Fibroblast of peridontal ligament (primary cell): Measurements from ENCODE around the gene GABBR2.

Experiments
- DNase-seq: peaks from one replicate; pipeline ENCODE4 v3.0.0-alpha.2; 2010; ENCODE audit errors: extremely low read depth

The GABBR2 gene

DNA sequence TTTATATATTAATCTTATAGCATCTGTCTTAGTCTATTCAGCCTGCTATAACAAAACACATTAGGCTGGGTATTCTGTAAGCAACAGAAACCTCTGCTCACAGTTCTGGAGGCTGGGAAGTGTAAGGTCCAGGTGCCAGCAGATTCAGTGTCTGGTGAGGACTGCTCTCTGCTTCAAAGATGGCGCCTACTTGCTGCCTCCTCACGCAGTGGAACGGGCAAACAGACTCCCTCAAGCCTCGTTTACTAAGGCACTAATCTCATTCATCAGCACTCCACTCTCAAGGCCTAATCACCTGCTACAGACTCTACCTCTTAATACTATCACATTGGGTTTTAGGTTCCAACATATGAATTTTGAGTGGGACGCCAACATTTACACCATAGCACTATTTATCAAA lies 448.1 kb downstream of the GABBR2 start:
- DNase-seq, result no peak

DNA sequence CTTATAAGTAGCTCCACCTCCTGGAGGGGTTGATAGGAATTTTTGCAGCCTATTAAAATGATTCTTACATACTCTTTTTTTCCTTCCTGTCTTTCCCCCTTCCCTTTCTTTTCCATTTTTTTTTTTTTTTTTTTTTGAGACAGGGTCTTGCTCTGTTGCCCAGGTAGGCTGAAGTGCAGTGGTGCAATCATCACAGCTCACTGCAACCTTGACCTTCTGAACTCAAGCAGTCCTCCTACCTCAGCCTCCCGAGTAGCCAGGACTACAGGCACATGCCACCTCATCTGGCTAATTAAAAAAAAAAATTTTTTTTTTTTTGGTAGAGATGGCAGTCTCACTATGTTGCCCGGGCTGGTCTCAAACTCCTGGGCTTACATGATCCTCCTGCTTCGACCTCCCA lies 448.9 kb downstream of the GABBR2 start:
- DNase-seq, result no peak

DNA sequence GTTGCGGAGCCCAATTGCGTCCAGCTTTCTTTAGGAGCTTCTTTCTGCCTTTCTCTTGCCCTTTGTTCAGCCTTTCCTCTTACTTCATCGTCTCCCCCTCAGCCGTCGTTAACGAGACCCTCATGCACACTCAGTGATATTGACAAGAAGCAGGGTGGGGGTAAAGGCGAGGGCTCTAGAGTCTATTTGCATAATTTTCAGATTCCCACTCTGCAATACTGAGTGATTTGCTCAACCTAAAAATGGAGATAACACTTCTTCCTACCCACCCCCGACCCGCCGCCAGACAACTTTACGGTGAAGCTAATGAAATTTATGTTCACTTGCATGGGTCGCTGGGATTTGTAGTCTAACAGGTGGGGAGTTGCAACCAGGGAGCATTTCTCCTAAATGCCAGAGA lies 452.0 kb downstream of the GABBR2 start:
- no peak for DNase-seq

DNA sequence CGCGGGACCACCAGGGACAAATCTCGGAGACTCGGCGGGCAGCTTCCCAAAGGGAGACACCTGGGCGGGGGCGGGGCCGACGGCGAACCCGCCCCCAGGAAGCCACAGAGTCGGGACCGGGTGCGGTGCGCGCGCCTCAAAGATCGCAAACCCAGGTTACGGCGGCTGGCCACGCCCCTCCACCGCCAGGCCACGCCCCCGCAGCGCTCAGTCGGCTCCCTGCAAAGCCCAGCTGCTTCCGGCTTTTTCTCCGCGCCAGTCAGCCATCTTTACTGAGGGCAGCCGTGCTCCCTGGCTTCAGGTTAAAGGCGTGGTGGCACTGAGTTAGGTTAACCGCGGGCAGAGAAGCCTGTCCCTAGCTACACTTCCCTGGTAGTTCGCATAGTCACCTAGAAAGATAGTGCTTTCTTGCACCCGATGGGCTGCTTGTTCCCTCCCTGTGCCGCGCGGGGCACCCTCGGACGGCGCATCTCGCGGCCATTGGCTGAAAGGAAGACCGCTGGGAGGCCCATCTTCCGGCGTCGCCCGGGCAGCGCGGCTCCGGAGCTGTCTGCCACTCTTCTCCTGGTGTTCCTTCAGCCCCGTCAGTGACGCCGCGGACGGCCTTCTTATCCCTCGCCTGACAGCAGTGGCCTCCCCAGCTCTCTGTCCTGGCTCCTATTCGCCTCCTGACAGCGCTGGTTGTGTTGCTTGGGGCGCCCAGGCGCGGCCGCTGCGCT lies 453.0 kb downstream of the GABBR2 start, which contains the start of gene TBC1D2:
Gene TBC1D2, minus strand, starts transcription at position 72 of the 719 bp plus-strand sequence. CDS start 108 bp downstream, outside the sequence.
- peak; percentile 91 for DNase-seq

DNA sequence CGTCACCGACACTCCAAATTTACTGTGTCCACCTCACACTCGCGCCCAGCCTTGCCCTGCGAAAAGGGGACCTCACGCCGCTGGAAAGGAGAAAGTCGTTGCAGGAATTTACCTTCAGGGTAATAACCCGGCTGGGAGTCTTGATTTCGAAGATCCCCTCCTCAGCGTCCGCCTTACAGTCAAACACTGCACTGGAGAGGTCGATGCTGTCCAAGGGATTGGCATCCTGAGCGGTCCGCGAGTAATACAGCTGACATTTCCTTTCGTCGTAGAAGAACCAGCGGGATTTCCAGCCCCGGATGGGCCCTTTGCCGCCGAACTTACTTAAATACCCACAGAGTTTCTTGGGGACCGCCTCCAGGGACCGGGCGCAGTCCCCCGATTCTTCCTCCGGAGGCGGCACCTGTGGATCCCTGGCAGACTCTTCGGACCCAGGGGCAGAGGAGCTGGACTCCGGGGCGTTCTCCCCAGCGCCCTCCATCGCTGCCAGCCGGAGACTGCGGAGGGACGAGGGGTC lies 453.6 kb downstream of the GABBR2 start:
- peak; percentile 53 for DNase-seq

DNA sequence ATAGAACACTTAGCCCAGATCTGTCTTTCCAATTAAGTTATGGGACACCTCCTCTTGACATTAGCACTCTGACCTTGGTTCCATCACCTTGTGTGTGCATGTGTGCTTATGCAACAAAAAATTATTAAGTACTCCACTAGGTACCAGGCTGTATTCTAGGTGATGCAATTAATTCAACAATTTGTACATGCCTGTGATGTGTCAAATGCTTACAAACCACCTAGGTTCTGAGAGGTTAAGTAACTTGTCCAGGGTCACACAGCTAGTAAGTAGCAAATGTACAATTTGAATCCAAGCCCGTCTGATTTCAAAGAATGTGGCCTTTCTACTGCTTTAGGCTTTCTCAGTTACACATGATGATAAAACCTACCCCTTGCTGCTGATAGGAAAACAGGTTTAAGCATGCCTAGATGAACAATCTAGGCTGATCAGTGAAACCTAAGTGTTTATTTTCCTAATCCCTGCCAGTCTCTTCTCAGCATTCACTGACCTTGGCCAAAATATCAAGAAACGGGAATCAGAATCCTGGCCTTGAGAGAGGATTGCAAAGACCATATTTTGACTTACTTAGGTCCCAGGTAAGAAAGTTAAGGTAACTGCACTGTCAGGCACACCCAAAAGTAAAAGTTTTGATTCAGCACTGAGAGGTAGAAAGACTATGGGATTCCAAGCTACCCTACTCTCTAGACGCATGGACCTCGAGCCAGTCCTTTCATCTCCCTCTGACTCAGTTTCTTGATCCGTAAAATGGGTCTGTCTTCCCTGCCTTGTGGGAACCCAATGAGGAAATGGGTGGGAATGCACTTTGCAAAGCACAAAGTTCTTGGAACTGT lies 454.3 kb downstream of the GABBR2 start:
- DNase-seq, result peak; percentile 8

DNA sequence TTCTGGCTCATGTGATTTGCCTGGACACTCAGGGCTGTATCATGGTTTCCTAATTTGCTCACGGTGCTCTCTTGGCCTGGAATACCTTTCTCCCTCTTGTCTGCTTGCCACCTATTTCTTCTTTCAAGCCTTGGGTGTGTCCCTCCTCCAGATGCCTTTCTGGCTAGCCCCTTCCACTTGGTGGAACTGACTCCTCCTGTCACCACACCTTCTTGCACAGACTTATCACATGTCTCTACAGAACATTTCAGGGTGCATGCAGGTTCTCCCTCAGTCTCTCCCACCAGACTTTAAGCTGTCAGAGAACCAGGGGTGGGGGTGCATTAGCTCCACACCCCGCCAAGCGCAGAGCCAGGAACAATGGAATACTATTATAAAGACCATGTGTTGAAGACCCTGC lies 455.2 kb downstream of the GABBR2 start:
- DNase-seq, result no peak

DNA sequence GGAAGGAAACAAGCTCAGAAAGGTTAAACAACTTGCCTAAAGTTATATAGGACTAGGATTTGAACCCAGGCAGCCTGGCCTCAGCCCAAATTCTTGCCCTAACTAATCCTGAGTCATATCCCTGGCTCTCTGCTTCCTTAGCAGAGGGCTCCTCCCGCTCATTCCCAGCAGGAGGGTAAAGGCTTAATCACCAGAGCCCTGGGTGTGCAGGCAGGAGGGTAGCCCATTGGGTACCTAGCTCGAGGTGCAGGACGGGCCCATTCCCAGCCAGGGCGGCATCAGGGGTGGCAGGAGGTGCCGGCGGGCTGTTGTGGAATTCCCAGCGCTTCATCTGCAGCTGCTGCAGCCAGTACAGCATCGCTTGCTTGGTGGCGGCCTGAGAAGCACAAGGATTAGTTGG lies 457.2 kb downstream of the GABBR2 start:
- peak; percentile 52 for DNase-seq

DNA sequence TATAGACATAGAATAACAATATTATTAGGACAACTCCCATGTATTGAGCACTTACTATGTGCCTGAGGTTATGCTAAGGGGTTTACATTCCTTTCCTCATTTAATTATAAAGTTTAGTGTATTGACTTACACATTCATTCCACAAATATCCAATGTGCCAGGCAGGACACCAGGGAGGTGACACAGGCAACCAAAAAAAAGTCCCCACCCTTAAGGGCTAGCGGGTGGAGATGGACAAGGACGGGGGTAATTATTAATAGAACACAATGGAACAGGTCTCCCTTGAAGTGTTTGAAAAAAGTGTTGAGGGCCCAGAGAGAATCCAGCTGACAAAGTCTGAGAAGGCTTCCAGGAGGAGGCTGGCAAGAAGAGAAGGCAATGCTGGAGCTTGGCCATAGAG lies 459.0 kb downstream of the GABBR2 start:
- no peak for DNase-seq

DNA sequence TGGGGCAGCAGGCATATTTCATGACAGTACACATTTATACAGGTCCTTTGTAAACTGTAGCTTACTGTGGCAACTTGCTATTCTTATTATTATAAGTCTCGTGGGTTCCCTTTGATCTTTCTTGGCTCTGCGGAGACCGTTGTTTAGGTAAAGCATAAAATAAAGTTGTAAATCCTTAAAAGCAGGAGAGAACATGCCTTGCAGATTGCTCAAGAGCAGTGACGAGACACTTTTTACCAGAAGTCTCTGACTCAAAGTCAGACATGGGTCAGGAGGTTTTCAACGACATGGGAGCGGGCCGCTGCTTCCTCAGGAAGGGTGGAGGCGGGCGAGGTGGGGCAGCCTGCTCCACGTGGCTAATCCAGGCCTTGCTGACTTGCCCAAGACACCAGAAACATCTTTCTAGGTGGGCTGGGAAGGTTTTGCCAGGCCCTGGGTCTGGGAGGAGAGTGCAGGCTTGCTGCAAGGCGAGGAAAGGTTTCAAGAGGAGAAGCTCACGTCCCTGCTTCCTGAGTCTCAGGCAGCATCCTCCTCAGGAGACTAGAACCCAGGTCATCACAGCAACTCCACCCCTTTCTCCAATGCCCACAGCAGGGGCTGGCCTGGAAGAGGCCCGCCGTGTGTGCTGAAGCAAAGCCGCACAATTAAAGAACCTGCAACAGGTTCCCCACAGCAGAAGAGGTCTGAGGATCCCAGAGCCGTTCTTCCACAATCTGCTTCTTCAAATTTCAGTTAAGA lies 459.8 kb downstream of the GABBR2 start:
- DNase-seq, result peak; percentile 86

DNA sequence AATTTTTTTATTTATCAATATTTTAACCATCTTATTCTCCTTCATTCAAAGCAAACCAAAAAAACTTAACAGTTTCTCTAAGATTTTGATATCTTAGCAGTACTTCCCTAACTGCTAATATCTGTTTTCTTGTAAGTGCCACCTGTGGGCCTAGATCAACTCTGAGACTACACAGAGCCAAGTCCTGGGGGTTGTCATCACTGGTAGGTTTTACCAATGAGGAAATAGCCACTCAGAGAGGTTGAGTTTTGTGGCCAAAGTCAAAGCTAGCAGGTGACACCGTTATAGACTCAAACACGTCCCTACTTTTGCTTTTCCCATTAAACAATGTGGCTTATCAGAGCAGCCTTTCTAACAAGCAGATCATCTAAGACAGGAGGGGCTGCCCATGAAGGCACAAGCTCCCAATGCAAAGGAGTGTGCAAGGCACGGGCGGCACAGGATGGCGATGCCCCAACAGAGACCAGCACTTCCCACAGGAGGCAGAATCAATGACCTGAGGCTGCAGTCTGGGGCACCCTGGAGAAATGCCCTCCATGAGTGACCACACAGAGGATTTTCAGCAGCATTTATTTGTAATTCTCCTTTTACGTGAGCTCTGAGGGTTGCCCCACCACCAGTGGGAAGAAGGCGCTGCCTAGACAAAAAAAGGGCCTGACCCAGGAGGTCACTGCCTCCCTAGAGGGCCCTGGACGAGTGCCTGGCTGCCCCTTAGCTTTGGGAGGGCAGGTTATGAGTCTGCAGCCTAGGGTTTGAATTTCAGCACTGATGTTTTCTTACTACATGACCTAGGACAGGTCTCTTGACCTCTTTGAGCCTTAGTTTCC lies 460.7 kb downstream of the GABBR2 start:
- no peak for DNase-seq

DNA sequence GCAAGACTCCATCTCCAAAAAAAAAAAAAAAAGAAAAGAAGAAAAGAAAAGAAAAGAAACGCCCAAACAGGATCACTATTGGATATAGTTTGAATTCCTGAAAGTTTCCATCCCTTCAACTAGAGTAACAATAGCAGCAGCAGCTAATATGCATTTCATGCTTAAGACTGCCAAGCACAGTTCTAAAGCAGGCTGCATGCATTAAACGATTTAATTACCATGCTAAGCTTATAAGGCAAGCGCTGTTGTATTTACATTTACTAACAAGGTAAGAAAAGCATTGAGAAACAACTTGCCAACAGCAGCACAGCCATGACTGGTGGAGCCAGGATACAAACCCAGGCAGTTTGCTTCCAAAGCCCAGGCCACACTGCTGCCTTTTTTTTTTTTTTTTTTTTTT lies 466.3 kb downstream of the GABBR2 start:
- no peak for DNase-seq

DNA sequence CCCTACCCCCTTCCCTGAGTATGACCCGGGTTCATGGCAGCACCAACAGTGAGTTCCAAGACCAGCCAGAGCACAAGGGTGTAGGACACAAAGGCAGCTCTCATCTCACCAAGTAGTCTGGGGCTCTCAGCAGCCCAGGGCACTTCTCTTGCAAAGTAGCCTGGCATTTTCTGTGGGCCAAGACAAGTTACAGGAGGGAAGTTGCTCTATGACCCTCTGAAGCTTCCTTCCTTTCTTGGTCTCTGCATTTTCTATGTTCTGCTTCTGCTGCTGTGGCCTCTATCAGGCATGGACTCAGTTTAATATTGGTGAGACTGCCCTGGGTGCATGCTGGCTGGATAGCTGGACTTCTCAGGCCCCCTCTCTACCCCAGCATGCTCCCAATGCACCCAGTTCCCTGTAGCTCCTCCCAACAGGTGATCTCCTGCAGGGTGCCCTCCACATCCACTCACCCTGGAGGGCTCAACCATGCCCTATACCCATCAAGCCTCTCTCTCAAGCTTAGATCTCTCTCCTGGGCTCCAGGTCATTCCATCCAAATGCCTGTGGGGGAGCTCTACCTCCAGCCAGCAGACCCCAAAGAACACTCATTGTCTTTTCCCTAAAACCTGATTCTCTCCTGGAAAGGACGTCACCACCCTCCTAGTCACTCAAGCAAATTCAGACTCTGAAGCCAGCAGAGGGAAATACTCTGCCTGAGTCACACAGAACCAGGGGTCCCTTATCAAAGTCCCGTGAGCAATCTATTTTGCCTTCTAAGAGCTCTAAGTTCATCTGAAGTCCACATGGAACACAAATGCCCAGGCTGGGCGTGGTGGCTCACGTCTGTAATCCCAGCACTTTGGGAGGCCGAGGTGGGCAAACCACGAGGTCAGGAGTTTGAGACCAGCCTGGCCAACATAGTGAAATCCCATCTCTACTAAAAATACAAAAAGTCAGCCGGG lies 467.1 kb downstream of the GABBR2 start:
- DNase-seq, result no peak

DNA sequence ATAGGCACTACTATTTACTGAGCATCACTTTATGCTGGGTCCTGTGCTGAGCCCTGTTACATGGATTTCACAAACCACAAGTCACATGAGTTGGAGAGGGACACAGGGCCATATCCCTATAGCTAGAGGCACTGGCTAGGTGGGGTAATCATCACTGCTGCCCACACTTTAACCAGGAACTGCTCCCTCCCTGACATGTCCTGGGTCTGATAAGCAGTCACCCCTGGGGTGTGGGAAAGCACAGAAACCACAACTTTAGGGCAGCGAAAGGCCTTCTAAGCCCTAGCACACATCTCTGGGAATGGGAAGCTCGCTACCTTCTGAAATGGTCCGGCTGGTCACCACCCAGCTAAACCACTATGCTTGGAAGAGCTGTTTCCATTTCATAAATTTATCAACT lies 468.3 kb downstream of the GABBR2 start:
- DNase-seq, result no peak
